SJCRH30 (cell line): ENCODE measurements around the gene TMEM250. TPM values are rescaled to one million over a fixed set of nuclear protein-coding genes. Genes with fewer than 3 reads are reported as not detected.

ENCODE experiments used
- DNase-seq, 2 experiments: peaks; one replicate each; pipeline ENCODE4 v3.0.0-alpha.2; 2015 to 2020
- H3K27ac ChIP-seq: fragments of 250-450 bp; sonication (Bioruptor Pico); 2 replicates; pipeline ENCODE4 v1.5.1; 2020; ENCODE audit warnings: mild to moderate bottlenecking, moderate library complexity
- H3K27me3 ChIP-seq: fragments of 250-450 bp; sonication (Bioruptor Pico); 2 replicates; pipeline ENCODE4 v1.5.1; 2020; ENCODE audit warnings: mild to moderate bottlenecking, moderate library complexity
- H3K36me3 ChIP-seq: fragments of 250-450 bp; sonication (Bioruptor Pico); 2 replicates; pipeline ENCODE4 v1.5.1; 2020; ENCODE audit warnings: mild to moderate bottlenecking, moderate library complexity
- H3K4me1 ChIP-seq: fragments of 250-450 bp; sonication (Bioruptor Pico); 2 replicates; pipeline ENCODE4 v1.5.1; 2020; ENCODE audit warnings: mild to moderate bottlenecking, moderate library complexity
- H3K4me3 ChIP-seq: fragments of 250-450 bp; sonication (Bioruptor Pico); 2 replicates; pipeline ENCODE4 v1.5.1; 2020; ENCODE audit warnings: mild to moderate bottlenecking, moderate library complexity
- H3K9me3 ChIP-seq: fragments of 250-450 bp; sonication (Bioruptor Pico); replicated peaks from 2 replicates; pipeline ENCODE4 v1.5.1; 2020; ENCODE audit warnings: mild to moderate bottlenecking, moderate library complexity
- total RNA-seq: library from RNA; depleted of rRNA; stranded (reverse); fragments of >200 nt; shearing (Covaris generic); gene quantifications from 2 replicates; pipeline ENCODE4 v1.2.3, GENCODE V29; 2014; rRNA removed

The TMEM250 gene, protein sequence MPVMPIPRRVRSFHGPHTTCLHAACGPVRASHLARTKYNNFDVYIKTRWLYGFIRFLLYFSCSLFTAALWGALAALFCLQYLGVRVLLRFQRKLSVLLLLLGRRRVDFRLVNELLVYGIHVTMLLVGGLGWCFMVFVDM
- total RNA-seq = 31.8 and 34.0 TPM in 2 replicates

DNA sequence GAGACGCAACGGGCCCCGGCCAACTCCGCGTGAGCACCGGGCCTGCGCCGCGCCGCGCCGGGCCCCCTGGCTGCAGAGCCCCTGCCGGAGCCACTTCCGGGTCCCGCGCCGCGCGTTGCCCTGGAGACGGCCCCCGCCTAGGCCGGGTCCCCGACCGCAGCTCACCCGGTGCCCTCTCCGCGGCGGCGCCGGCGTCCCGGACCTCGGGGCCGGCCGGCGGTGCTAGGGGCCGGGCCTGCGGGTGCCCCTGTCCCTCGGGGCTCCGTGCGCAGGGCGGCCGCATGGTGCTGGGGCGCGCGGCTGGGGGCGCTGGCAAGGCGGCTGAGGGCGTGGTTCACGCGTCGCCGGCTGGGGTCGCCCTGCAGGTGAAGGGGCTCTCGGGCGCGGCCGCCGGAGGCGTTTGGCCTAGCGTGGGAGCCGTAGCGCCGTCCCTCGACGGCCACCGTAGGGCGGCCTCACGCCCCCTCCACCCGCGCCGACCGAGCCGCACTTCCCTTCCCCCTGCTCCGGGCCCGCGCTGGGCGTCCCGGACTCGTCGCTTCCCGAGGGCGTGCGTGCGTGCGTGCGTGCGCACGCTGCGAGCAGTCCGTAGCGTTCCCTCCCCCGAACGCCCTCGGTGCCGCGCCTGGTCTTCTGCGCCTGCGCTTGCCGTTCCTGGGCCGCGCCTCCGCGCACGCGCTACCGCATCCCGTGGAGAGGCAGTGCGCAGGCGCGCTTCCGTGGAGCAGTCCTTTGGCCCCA is at the start of gene TMEM250:
TMEM250 (minus strand) TSS at position 556 of the 741 bp plus-strand sequence. CDS start 1,975 bp downstream, outside the sequence.
- peaks cover 13% of the 10 kb centered on the region for H3K4me1 ChIP-seq
- no peaks in the 10 kb centered on the region for H3K9me3 ChIP-seq
- peak; percentile 97 to 98 for DNase-seq
- H3K4me3 ChIP-seq = peak within 1 kb of the TSS; percentile 71
- H3K27ac ChIP-seq = peak within 1 kb of the TSS; percentile 64
- no peaks in the 10 kb centered on the region for H3K27me3 ChIP-seq
- H3K36me3 ChIP-seq = no peaks in the 10 kb centered on the region

DNA sequence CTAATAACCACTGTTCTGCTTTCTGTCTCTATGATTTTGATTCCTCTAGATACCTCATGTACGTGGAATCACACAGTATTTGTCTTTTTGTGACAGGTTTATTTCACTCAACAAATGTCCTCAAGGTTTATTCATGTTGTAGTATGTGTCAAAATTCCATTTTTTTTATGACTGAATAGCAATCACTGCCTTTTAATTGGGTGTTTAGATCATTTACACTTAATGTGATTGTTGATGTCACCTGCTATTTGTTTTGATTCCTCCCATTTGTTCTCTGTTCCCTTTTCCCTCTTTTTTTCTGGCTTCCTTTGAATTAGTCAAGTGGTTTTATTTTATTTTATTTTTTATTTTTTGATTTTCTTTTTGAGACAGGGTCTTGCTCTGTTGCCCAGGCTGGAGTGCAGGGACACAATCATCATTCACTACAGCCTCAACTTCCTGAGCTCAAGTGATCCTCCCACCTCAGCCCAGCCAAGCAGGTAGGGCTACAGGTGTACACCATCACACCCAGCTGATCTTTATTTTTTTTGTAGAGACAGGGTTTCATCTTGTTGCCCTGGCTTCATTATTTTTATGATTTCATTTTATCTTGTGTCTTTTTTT is 44.7 kb upstream of the TMEM250 start:
- Histone ChIP-seq H3K9me3 (0 out of 2 replicates have a peak, but pooled peaks cover 9% of the 10 kb centered on the region), H3K27ac (no peak overlapping the region), H3K36me3 (no peaks in the 10 kb centered on the region), H3K4me1 (no peaks in the 10 kb centered on the region), H3K27me3 (peaks cover 22% of the 10 kb centered on the region), H3K4me3 (no peak overlapping the region)
- DNase-seq = no peak

DNA sequence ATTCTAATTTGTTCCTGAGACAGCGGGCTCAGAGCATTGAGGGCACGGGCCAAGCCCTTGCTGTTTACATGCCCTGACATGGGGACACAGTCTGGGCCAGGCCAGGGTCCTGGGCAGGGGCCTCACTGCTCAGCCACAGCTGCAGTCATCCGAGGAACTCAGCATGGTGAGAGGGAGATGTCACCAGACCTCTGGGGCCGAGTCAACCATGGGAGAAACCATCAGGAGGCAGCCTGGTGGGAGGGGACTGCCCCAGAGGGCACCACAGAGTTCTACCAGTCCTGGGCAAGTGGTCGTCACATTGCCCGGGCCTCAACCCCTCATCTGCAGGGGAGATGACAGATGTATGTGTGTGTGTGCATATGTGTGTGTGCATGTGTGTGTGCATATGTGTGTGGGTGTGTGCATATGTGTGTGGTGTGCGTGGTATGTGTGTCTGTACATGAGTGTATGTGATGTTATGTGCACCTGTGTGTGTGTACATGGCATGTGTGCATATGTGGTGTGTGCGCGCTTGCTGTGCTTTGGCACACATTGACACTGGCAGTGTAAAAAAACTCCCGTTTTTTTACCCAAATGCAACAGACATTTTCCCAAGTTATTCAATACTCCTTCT is 42.4 kb upstream of the TMEM250 start:
- Histone ChIP-seq H3K4me3 (no peak overlapping the region), H3K9me3 (0 out of 2 replicates have a peak, but pooled peaks cover 9% of the 10 kb centered on the region), H3K27me3 (peaks cover 43% of the 10 kb centered on the region), H3K27ac (no peak overlapping the region), H3K4me1 (peaks cover 2% of the 10 kb centered on the region), H3K36me3 (no peaks in the 10 kb centered on the region)
- DNase-seq = no peak

DNA sequence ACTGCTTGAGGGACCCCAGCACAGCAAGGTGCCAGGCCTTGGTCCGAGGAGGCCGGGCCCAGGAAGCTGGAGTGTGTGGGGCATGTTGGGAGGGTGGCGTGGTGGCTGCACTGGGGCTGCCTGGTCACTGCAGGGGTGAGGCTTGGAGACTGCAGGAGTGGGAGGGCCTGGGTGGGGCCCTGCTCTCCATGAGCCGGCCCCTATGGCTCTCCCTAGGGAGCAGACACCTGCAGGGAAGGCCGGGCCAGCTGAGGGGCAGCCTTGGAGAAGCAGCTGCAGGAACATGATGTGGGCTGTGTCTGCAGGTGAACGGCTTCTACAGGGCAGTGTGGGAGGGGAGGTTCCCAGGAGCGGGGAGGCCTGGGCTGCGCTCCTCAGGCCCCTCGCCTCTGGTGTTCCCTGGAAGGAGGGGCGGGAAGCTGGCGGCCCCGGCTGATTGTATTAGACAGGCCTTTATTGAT is 41.7 kb upstream of the TMEM250 start:
- Histone ChIP-seq H3K27me3 (peaks cover 50% of the 10 kb centered on the region), H3K9me3 (0 out of 2 replicates have a peak, but pooled peaks cover 9% of the 10 kb centered on the region), H3K4me1 (peaks cover 2% of the 10 kb centered on the region), H3K27ac (no peak overlapping the region), H3K36me3 (no peaks in the 10 kb centered on the region), H3K4me3 (no peak overlapping the region)
- DNase-seq = no peak

DNA sequence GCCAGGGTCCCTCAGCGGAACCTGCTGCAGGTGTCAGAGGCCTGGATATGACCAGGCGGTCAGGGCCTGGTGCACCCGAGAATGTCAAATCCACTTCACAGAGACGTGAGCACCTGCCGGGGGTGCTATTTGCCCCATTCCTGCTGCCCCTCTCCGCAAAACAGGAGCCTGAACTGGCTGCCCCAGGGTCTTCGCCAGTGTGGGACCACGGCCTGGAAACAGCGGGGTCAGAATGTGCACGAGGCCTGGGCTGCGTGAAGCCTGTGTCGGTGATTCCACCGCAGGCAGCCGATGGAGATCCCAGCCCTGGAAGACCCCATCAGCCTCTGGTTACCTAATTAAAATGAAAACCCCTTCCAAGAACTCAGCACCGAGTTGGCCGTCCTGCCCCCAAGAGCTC is 41.2 kb upstream of the TMEM250 start:
- peaks cover 55% of the 10 kb centered on the region for H3K27me3 ChIP-seq
- no peak overlapping the region for H3K4me3 ChIP-seq
- DNase-seq = no peak

DNA sequence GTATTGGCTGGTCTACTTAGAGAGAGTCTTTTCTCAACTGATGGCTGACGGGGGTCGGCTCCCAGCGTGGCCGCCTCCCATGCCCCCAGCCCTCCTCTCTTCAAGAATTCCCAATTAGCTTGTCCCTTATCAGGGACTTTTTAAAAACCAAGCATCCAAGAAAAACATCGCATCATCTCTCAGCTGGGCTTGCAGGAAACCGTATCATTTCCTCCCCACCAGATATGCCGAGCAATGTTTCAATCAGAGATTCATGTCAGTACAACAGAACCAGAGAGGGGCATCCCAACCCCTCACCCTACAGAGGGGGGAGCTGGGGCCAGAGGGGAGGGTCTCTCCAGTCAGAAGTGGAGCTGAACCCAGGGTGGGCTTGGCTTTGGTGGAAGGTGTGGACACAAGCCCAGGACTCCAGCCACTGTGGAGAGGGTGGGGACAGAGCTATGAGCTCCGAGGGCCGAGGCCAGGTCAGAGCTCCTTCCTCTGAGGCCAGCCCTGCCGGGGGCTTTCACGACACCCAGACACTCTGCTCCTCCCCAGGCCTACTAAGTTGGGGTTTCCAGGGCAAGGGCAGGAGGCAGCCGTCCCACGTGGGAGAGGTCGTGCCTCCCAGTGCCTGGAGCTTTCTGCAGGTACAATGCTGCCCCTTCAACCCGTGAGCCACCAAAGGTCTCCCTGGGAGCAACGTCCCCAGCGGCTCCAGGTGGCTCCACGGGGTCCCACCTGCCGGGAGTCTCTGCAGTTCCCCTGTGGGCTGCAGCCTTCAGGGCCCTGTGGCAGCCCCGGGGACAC is 39.0 kb upstream of the TMEM250 start:
- Histone ChIP-seq H3K4me3 (no peak overlapping the region), H3K9me3 (0 out of 2 replicates have a peak, but pooled peaks cover 3% of the 10 kb centered on the region), H3K27me3 (peaks cover 58% of the 10 kb centered on the region), H3K4me1 (peaks cover 2% of the 10 kb centered on the region), H3K36me3 (no peaks in the 10 kb centered on the region), H3K27ac (no peak overlapping the region)
- no peak for DNase-seq

More for the DNA sequence above, 41.2 kb upstream of the TMEM250 start:
- H3K4me1 ChIP-seq = peaks cover 2% of the 10 kb centered on the region
- no peaks in the 10 kb centered on the region for H3K36me3 ChIP-seq
- H3K9me3 ChIP-seq = 0 out of 2 replicates have a peak, but pooled peaks cover 11% of the 10 kb centered on the region
- H3K27ac ChIP-seq = no peak overlapping the region

DNA sequence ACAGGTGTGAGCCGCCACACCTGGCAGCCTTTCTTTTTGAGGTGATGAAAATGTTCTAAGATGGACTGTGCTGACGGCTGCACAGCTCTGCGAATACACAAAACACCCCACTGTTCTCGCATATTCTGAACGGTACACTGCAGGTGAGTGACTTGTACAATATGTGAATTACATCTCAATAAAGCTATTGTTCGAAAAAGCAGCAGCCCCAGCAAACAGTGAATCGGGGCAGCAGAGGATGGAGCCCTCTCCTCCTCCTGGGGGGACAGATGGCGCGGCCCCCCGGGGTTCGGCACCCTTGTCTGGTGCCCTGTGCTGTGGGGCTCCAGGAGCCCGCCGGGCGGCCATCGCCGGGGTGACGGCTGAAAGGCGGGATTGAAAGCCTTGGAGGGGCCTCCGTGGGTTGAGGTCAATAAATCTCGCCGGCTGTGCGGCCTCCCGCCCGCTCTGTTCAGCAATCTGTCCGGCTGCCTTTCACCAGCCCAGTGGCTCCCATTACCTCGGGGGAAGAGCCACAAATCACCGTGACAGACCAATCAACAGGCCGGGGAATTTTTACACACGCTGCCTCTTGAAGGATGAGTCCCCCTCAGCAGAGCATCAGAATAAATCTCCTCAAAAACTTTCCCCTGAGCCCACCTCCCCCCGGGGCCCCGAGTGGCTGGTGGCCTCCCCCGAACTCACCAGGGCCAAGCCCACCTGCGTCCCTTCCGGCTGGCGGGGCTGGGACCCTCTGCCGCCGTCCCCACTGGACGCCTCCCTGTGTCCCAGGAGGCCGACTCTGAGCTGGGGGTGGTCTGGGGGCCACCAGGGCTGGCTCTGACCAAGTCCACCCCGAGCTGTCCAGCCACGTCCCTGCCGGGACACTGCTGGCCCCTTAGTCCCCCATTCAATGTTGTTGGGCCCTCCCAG is 37.8 kb upstream of the TMEM250 start:
- peaks cover 58% of the 10 kb centered on the region for H3K27me3 ChIP-seq
- DNase-seq = peak in 1 of 2 experiments; percentile 56
- no peak overlapping the region for H3K27ac ChIP-seq
- no peaks in the 10 kb centered on the region for H3K36me3 ChIP-seq
- 0 out of 2 replicates have a peak, but pooled peaks cover 3% of the 10 kb centered on the region for H3K9me3 ChIP-seq
- peaks cover 2% of the 10 kb centered on the region for H3K4me1 ChIP-seq
- H3K4me3 ChIP-seq = no peak overlapping the region

DNA sequence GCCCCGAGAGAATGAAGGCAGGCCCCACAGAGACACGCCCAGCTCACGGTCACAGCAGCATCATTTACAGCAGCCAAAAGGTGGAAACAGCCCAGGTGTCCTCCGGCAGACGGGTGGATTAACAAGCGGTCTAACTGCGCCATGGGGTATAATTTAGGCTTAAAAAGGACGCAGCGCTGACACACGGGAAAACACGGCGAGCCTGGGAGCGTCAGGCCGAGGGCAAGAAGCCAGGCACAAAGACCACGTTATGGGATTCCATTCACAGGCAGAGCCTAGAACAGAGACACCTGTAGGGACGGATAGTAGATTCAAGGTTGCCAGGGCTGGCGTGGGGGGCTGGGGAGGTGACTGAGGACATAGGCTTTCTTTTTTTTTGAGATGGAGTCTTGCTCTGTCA is 36.9 kb upstream of the TMEM250 start:
- Histone ChIP-seq H3K27me3 (peaks cover 51% of the 10 kb centered on the region), H3K36me3 (no peaks in the 10 kb centered on the region), H3K4me3 (no peak overlapping the region), H3K9me3 (0 out of 2 replicates have a peak, but pooled peaks cover 3% of the 10 kb centered on the region), H3K4me1 (peaks cover 2% of the 10 kb centered on the region), H3K27ac (no peak overlapping the region)
- no peak for DNase-seq

DNA sequence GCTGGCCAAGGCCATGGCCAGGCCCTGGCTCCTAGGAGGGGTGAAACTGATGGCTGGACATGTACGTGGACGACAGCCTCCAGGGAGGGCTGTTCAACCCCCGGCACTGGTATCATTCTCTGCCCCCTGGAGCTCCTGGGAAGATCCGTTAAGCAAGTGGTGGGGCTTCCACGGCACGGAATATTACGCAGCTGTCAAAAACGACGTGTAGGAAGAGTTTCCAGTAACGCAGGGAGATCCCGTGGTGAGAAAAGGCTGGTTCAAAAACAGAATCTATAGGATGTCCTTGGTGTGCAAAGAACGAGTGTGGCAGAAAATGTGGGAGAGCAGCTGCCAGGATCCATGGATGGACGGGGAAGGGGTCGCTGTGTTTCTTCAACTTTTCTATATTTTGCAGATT is 36.3 kb upstream of the TMEM250 start:
- no peak overlapping the region for H3K4me3 ChIP-seq
- H3K9me3 ChIP-seq = 0 out of 2 replicates have a peak, but pooled peaks cover 3% of the 10 kb centered on the region
- peaks cover 51% of the 10 kb centered on the region for H3K27me3 ChIP-seq
- DNase-seq = no peak
- no peaks in the 10 kb centered on the region for H3K36me3 ChIP-seq
- no peak overlapping the region for H3K27ac ChIP-seq
- H3K4me1 ChIP-seq = peaks cover 2% of the 10 kb centered on the region

DNA sequence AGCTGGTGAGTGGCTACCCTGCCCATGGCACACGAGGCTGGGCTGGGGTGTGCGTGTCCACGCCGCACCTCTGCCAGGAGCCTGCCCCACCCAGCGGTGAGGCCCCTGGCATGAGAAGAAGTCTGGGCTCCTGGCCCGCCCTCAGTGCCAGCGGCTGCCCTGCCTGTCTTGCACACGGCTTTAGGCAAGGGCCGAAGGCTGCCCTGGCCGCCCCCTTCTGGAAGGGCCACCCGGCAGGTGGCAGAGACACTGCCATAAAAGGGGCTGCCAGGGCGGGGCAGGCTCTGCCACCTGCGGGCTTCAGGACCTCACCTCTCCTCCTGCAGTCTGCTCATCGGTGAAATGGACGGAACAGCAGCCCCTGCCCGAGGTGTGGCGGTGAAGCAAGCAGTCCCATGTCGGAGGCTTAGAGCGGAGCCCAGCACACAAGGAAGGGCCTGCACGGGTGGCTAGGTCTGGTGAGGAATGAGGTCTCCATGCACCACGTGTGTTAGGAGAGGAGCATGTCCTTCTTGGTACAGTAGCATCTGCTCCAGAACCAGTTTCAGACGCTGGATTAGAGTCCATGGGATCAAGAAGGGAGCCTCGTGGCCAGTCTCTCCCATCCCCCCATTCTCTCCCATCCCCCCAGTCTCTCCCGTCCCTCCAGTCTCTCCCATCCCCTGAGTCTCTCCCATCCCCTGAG is 34.8 kb upstream of the TMEM250 start:
- no peak for DNase-seq
- peaks cover 37% of the 10 kb centered on the region for H3K27me3 ChIP-seq
- no peaks in the 10 kb centered on the region for H3K36me3 ChIP-seq
- H3K4me3 ChIP-seq = no peak overlapping the region
- peaks cover 2% of the 10 kb centered on the region for H3K4me1 ChIP-seq
- no peak overlapping the region for H3K27ac ChIP-seq
- H3K9me3 ChIP-seq = 0 out of 2 replicates have a peak, but pooled peaks cover 3% of the 10 kb centered on the region

DNA sequence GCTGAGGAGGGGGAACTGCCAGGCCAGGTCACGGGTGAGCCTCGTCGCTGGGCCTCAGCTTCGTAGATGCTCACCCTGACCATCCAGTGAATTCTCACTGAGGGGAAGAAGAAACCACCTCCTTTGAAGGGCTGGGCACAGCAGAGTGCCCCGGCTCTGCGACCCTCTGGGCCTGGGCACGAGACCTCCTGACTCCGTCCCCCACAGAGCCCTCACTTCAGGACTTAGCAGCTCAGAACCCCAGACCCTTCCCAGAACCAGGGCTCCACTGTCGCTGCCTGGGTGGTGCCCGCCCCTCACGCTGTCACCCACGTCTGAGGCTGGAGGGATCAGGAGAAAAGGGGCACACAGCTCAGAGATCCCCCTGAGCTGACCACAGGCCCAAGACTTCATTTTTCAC is 34.3 kb upstream of the TMEM250 start:
- peaks cover 31% of the 10 kb centered on the region for H3K27me3 ChIP-seq
- no peak overlapping the region for H3K4me3 ChIP-seq
- no peaks in the 10 kb centered on the region for H3K36me3 ChIP-seq
- DNase-seq = no peak
- H3K27ac ChIP-seq = no peak overlapping the region
- 0 out of 2 replicates have a peak, but pooled peaks cover 3% of the 10 kb centered on the region for H3K9me3 ChIP-seq
- H3K4me1 ChIP-seq = peaks cover 2% of the 10 kb centered on the region

DNA sequence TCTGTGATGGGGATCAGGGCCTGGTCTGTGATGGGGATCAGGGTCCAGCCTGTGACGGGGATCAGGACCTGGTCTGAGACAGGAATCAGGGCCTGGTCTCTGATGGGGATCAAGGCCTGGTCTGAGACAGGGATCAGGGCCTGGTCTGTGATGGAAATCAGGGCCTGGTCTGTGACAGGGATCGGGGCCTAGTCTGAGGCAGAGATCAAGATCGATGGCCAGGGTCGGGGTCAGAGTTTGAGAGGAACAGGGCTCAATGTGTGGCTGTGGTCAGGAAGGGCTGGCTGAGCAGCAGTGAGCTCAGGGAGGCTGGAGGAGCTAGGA is 33.8 kb upstream of the TMEM250 start:
- Histone ChIP-seq H3K27me3 (peaks cover 31% of the 10 kb centered on the region), H3K27ac (no peak overlapping the region), H3K4me3 (no peak overlapping the region), H3K9me3 (0 out of 2 replicates have a peak, but pooled peaks cover 3% of the 10 kb centered on the region), H3K4me1 (peaks cover 2% of the 10 kb centered on the region), H3K36me3 (no peaks in the 10 kb centered on the region)
- no peak for DNase-seq
